Gastrocnemius medialis (tissue), 4 donors: ENCODE data around the gene THAP7. TPM values are rescaled to one million over a fixed set of nuclear protein-coding genes. Genes with fewer than 3 reads are reported as not detected.

ENCODE experiments used
- ATAC-seq, 2 donors: fragments of 150-250 bp; one replicate each; pipeline ENCODE4 v1.9.1; 2016
- DNase-seq, 2 donors: peaks; one replicate each; pipeline ENCODE4 v3.0.0-alpha.2; 2019
- H3K27ac ChIP-seq, 4 donors: fragments of 200-600 bp; sonication (generic); 1 replicate in 1 of 4; 2 replicates in 3 of 4; pipeline ENCODE4 v1.5.1; 2016 to 2018; ENCODE audit warnings: mild to moderate bottlenecking in 2 of 4, moderate library complexity in 1 of 4
- H3K27me3 ChIP-seq, 3 donors: fragments of 200-600 bp; sonication (generic) in 2 of 3; 1 replicate in 1 of 3; 2 replicates in 2 of 3; pipeline versions ENCODE4 v1.5.1 to v1.6.0; 2016 to 2019; ENCODE audit warnings: mild to moderate bottlenecking in 1 of 3, moderate library complexity in 1 of 3
- H3K36me3 ChIP-seq, 2 donors: fragments of 200-600 bp; sonication (generic) in 1 of 2; one replicate each; pipeline ENCODE4 v1.5.1; 2017 to 2018
- H3K4me1 ChIP-seq, 2 donors: fragments of 200-600 bp; sonication (generic) in 1 of 2; one replicate each; pipeline ENCODE4 v1.5.1; 2016 to 2017; ENCODE audit warnings: mild to moderate bottlenecking in 2 of 2
- H3K4me3 ChIP-seq, 4 donors: fragments of 200-600 bp; sonication (generic) in 3 of 4; 1 replicate in 1 of 4; 2 replicates in 3 of 4; pipeline ENCODE4 v1.5.1; 2016 to 2019; ENCODE audit warnings: mild to moderate bottlenecking in 2 of 4
- H3K9me3 ChIP-seq, 3 donors: fragments of 200-600 bp; sonication (generic) in 2 of 3; 1 replicate in 1 of 3; 2 replicates in 2 of 3; pipeline ENCODE4 v1.5.1; 2016 to 2019
- POLR2A ChIP-seq, 2 donors: fragments of 450-650 bp; IDR thresholded peaks; one replicate each; pipeline ENCODE4 v1.6.1; 2017; ENCODE audit warnings: antibody characterized with exemption in 2 of 2, mild to moderate bottlenecking in 2 of 2, moderate library complexity in 2 of 2
- in situ Hi-C, 4 donors: fragments of 200-750 bp; cut with MboI; loops; one replicate each; pipeline versions ENCODE4 v1.15.0 to v1.8.0; 2017; ENCODE audit warnings: low sequenced_read_pairs in 4 of 4
- intact Hi-C: fragments of 100-400 bp; cut with DNase I; formaldehyde crosslinking; loops from one replicate; pipeline ENCODE4 v1.15.1; 2023; ENCODE audit warnings: low total_unique reads
- total RNA-seq, 4 donors: library from RNA; depleted of rRNA; stranded (reverse); fragments of >200 nt; gene quantifications; one replicate each; pipeline versions ENCODE4 v1.1.0 to v1.2.3, GENCODE V29; 2016
- TF ChIP-seq, protein P1 (sequence below), 5 experiments: fragments of 450-650 bp in 3 of 5; fragments of 200-600 bp in 2 of 5; sonication (generic) in 2 of 5; IDR thresholded peaks in 4 of 5; conservative IDR thresholded peaks in 1 of 5; 1 replicate in 4 of 5; 2 replicates in 1 of 5; pipeline ENCODE4 v1.5.1; 2016 to 2019; ENCODE audit warnings: antibody characterized with exemption in 5 of 5, mild to moderate bottlenecking in 3 of 5, moderate library complexity in 3 of 5

The THAP7 gene
- total RNA-seq, 4 donors from 2014 or later, result 44.8 to 76.2 (median 61.7) TPM

DNA sequence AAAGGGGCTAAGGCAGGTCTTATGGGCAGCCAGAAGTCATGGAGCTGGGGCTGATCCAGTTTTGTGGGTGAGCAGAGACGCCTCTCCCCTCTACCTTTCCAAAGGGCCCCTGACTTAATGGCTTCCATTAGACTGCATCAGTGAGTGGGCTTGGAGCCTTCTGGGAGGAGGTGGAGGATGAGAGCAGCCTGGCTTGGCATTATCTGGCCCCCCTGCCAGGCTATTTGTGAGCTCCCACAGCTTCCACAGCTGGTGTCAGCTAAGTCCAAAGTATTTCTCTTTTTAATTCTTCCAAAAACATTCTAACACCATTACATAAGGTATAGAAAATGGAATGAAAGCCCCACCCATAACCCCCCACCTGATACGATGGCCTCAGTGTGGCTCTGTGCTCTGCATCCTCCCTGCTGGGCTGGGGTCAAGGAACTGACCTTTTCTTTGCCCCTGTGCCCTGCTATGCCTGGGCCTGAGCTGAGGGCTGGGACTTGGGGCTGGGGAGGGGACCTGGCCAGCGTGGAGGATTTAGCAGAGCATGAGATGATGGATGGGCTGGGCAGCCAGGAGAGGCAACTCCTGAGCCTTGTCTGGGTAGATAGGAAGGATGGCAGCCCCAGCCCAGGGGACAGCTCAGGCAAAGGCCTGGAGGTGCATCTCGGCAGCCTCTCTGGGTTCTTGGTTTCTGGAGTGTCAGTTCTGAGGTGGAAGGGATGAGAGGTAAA, 30.8 kb downstream of the THAP7 start:
- Histone ChIP-seq H3K4me3 (no peak overlapping the region), H3K4me1 (no peaks in the 10 kb centered on the region), H3K36me3 (no peaks in the 10 kb centered on the region), H3K9me3 (no peaks in the 10 kb centered on the region), H3K27ac (no peak overlapping the region), H3K27me3 (no peaks in the 10 kb centered on the region)
- DNase-seq (no peak), ATAC-seq (no peak)
- in situ Hi-C loops, result no loop called here
- TF ChIP-seq, protein P1, sequence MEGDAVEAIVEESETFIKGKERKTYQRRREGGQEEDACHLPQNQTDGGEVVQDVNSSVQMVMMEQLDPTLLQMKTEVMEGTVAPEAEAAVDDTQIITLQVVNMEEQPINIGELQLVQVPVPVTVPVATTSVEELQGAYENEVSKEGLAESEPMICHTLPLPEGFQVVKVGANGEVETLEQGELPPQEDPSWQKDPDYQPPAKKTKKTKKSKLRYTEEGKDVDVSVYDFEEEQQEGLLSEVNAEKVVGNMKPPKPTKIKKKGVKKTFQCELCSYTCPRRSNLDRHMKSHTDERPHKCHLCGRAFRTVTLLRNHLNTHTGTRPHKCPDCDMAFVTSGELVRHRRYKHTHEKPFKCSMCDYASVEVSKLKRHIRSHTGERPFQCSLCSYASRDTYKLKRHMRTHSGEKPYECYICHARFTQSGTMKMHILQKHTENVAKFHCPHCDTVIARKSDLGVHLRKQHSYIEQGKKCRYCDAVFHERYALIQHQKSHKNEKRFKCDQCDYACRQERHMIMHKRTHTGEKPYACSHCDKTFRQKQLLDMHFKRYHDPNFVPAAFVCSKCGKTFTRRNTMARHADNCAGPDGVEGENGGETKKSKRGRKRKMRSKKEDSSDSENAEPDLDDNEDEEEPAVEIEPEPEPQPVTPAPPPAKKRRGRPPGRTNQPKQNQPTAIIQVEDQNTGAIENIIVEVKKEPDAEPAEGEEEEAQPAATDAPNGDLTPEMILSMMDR (IDR thresholded peaks at IDR 0.05 in 4 of 5, conservative IDR thresholded peaks at IDR 0.05 in 1 of 5), result no peak
- intact Hi-C loops, result no loop called here

DNA sequence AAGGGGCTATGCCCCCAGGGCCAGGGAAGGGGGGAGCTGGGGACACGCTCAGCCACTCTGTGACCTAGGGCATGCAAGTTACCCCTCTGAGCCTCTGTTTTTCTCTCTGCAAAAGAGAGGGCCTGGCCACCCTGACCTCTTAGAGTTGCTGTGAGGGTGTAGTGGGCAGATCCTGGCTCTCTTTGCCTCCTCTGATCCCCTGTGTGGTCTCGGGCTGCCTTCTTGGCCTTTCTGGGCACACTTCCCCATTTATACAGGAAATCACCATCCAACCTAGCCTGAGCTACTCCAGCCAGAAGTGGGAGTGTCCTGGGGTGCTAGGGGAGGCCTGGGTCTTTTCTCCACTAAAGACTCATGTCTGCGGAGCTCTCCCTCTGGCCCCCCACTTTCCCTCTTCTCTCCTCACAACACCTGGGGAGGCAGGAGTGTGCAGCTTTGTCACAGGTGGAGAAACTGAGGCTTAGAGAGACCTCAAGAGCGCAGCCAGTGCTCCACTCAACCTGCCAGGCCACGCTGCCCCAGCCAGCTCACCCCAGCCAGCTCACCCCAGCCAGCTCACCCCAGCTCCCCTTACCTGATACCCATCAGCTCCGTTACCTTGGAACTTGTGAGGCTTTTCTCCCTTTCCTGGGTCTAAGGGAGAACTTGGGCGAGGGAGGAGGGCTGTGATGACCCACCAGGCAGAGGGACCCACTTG, 33.5 kb downstream of the THAP7 start:
- ATAC-seq (no peak), DNase-seq (no peak)
- TF ChIP-seq, protein P1 (IDR thresholded peaks at IDR 0.05 in 4 of 5, conservative IDR thresholded peaks at IDR 0.05 in 1 of 5), result no peak
- no peak for TF ChIP-seq POLR2A (IDR thresholded peaks at IDR 0.05)
- no peaks in the 10 kb centered on the region for H3K36me3 ChIP-seq
- H3K4me1 ChIP-seq, result peaks cover 0 to 4% of the 10 kb centered on the region in 2 donors
- no peaks in the 10 kb centered on the region for H3K9me3 ChIP-seq
- in situ Hi-C loops, result no loop called here
- no peak overlapping the region for H3K27ac ChIP-seq
- no peak overlapping the region for H3K4me3 ChIP-seq
- H3K27me3 ChIP-seq, result peaks cover 0 to 15% (median 7%) of the 10 kb centered on the region in 3 donors
- intact Hi-C loops, result no loop called here

DNA sequence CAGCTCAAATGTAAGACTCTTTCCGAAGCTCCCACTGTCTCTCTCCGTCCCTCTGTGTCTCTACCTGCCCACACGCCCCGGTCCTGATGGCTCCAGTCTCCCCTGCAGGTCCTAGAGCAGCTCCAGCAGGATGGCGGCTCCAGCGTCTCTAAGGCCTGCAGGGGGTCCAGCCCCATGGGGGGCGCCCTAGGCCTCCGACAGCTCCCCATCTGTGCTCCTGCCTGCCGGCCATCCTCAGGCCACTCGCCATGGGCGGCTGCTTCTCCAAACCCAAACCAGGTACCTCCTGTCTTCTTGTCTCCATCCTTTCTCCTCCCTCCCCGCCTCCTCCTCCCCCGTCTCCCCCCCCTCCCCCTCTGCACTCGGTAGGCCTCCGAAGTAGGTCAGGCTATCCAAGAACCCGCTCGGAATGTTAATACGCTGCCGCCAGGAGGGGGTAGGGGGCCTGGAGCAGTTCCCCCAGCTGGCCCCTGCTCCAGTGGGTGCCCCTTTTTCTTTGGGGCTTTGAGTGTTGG, 34.2 kb downstream of the THAP7 start:
- intact Hi-C loops, result no loop called here
- Histone ChIP-seq H3K4me1 (peaks cover 0 to 4% of the 10 kb centered on the region in 2 donors), H3K4me3 (no peak overlapping the region), H3K27me3 (peaks cover 0 to 16% (median 7%) of the 10 kb centered on the region in 3 donors), H3K27ac (no peak overlapping the region), H3K36me3 (no peaks in the 10 kb centered on the region), H3K9me3 (no peaks in the 10 kb centered on the region)
- DNase-seq, result no peak
- ATAC-seq, result no peak
- in situ Hi-C loops, result no loop called here
- TF ChIP-seq, protein P1 (IDR thresholded peaks at IDR 0.05 in 4 of 5, conservative IDR thresholded peaks at IDR 0.05 in 1 of 5), result no peak
- TF ChIP-seq POLR2A (IDR thresholded peaks at IDR 0.05), result no peak

DNA sequence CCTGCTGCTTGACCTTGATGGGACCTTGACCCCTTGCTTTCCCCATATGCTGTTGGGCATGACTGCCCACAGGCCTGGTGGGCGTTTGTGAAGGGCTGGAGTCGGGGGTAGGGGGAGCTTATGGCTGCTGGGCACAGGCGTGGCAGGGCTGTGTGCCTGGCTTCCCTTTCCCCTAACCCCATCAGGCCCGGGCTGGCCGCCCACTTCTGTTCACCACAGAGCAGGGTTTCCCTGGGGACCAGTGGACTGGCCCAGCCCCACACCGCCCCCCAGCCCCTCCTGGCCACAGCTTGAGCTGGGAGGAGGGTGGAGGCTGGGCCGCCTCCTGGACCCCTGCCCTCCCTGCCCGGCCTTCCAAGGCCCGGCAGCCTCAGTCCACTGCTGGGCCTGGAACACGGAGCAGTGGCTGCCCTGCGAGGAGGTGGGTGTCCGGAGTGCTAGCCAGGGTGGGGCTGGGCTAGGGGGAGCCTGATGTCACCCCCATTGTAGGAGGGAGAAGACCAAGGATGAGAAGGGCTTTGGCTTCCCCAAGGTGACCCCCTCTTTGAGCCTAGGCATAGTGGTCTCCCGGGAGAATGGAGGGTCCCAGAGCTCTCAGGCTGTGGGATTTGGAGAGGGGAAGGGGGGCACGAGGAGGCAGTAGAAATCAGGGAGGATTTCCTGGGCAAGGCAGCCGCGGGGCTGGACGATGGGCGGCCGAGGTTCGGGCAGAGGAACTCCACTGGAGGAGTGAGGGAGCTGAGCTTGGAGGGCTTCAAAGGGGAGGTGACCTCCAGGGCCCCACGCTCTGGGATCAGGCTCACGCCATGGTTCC, 34.8 kb downstream of the THAP7 start, which contains the start of gene AIFM3:
AIFM3 (plus strand) TSS at position 373 of the 814 bp plus-strand sequence. CDS start 690 bp downstream, outside the sequence.
- ATAC-seq, result no peak
- DNase-seq, result no peak

More for the DNA sequence above, 34.8 kb downstream of the THAP7 start, which contains the start of gene AIFM3:
- peaks cover 0 to 4% of the 10 kb centered on the region in 2 donors for H3K4me1 ChIP-seq
- no peak for TF ChIP-seq POLR2A (IDR thresholded peaks at IDR 0.05)
- TF ChIP-seq, protein P1 (IDR thresholded peaks at IDR 0.05 in 4 of 5, conservative IDR thresholded peaks at IDR 0.05 in 1 of 5), result no peak
- intact Hi-C loops (no loop called here), in situ Hi-C loops (no loop called here)
- no peaks in the 10 kb centered on the region for H3K36me3 ChIP-seq
- peaks cover 0 to 16% (median 7%) of the 10 kb centered on the region in 3 donors for H3K27me3 ChIP-seq
- no peak within 1 kb of the TSS for H3K4me3 ChIP-seq
- H3K9me3 ChIP-seq, result no peaks in the 10 kb centered on the region
- H3K27ac ChIP-seq, result no peak within 1 kb of the TSS
